Trophoblast cell (in vitro differentiated cells and primary cell): Measurements from ENCODE around the gene TADA2B.

Experiments
- DNase-seq, 2 donors: peaks; one replicate each; pipeline ENCODE4 v3.0.0-alpha.2; 2016
- H2AFZ ChIP-seq: 2 replicates; pipeline ENCODE4 v1.6.1; 2013; ENCODE audit warnings: low read length, moderate library complexity, mild to moderate bottlenecking; ENCODE audit not compliant: insufficient read depth, poor library complexity
- H2AK5ac ChIP-seq: 2 replicates; pipeline ENCODE4 v1.6.1; 2013; ENCODE audit warnings: mild to moderate bottlenecking, low read length
- H2BK120ac ChIP-seq: 2 replicates; pipeline ENCODE4 v1.6.1; 2013; ENCODE audit warnings: low read length, mild to moderate bottlenecking, moderate library complexity; ENCODE audit not compliant: insufficient read depth, poor library complexity
- H2BK12ac ChIP-seq: 2 replicates; pipeline ENCODE4 v1.6.1; 2013; ENCODE audit warnings: mild to moderate bottlenecking, low read length, moderate library complexity
- H2BK5ac ChIP-seq: 2 replicates; pipeline ENCODE4 v1.6.1; 2013; ENCODE audit warnings: low read length, low read depth, moderate library complexity, mild to moderate bottlenecking; ENCODE audit not compliant: poor library complexity
- H3K14ac ChIP-seq: 2 replicates; pipeline ENCODE4 v1.6.1; 2013; ENCODE audit warnings: mild to moderate bottlenecking, low read length
- H3K18ac ChIP-seq: 2 replicates; pipeline ENCODE4 v1.6.1; 2013; ENCODE audit warnings: mild to moderate bottlenecking, low read length
- H3K23ac ChIP-seq: 2 replicates; pipeline ENCODE4 v1.6.1; 2013; ENCODE audit warnings: low read length
- H3K27ac ChIP-seq: 2 replicates; pipeline ENCODE4 v1.5.1; 2013; ENCODE audit warnings: low read depth, mild to moderate bottlenecking, inconsistent platforms, low read length, moderate library complexity
- H3K27me3 ChIP-seq: 2 replicates; pipeline ENCODE4 v1.6.1; 2013; ENCODE audit warnings: inconsistent platforms, mild to moderate bottlenecking, low read length, moderate library complexity; ENCODE audit not compliant: insufficient read depth
- H3K36me3 ChIP-seq, 2 experiments: 1 replicate in 1 of 2; 2 replicates in 1 of 2; pipeline ENCODE4 v1.6.1; 2013; ENCODE audit warnings: low read length in 2 of 2, mild to moderate bottlenecking in 2 of 2, moderate library complexity in 1 of 2; ENCODE audit not compliant: insufficient read depth in 2 of 2, control insufficient read depth in 1 of 2
- H3K4ac ChIP-seq: 2 replicates; pipeline ENCODE4 v1.6.1; 2013; ENCODE audit warnings: low read depth, mild to moderate bottlenecking, low read length, moderate library complexity
- H3K4me1 ChIP-seq, 2 experiments: 1 replicate in 1 of 2; 2 replicates in 1 of 2; pipeline ENCODE4 v1.6.1; 2013; ENCODE audit warnings: low read length in 2 of 2, mild to moderate bottlenecking in 2 of 2, moderate library complexity in 1 of 2; ENCODE audit not compliant: insufficient read depth in 2 of 2, control insufficient read depth in 1 of 2
- H3K4me2 ChIP-seq: 2 replicates; pipeline ENCODE4 v1.6.1; 2013; ENCODE audit warnings: inconsistent platforms, mild to moderate bottlenecking, low read length, moderate library complexity
- H3K4me3 ChIP-seq: 2 replicates; pipeline ENCODE4 v1.5.1; 2013; ENCODE audit warnings: mild to moderate bottlenecking, low read depth, low read length, inconsistent platforms
- H3K79me1 ChIP-seq: one replicate; pipeline ENCODE4 v1.6.1; 2013; ENCODE audit warnings: low read length
- H3K79me2 ChIP-seq: 2 replicates; pipeline ENCODE4 v1.6.1; 2013; ENCODE audit warnings: low read length, mild to moderate bottlenecking; ENCODE audit not compliant: control insufficient read depth, insufficient read depth, poor library complexity
- H3K9ac ChIP-seq: 2 replicates; pipeline ENCODE4 v1.6.1; 2013; ENCODE audit warnings: mild to moderate bottlenecking, low read length
- H3K9me3 ChIP-seq: 2 replicates; pipeline ENCODE4 v1.6.1; 2013; ENCODE audit warnings: low read depth, mild to moderate bottlenecking, control low read depth, inconsistent platforms, low read length; ENCODE audit not compliant: insufficient read depth
- H4K12ac ChIP-seq: 2 replicates; pipeline ENCODE4 v1.6.1; 2013; ENCODE audit warnings: low read depth, mild to moderate bottlenecking, low read length, moderate library complexity
- H4K8ac ChIP-seq: 2 replicates; pipeline ENCODE4 v1.6.1; 2013; ENCODE audit warnings: low read depth, mild to moderate bottlenecking, low read length, moderate library complexity
- H4K91ac ChIP-seq: one replicate; pipeline ENCODE4 v1.6.1; 2013; ENCODE audit warnings: low read depth, mild to moderate bottlenecking, low read length, moderate library complexity
- WGBS: extraction: QIAGEN DNeasy Blood & Tissue Kit; methylation state at CpG from one replicate; pipeline ENCODE4 v1.1.7; 2013; ENCODE audit warnings: missing lambda C conversion rate; ENCODE audit not compliant: insufficient read length, insufficient coverage; ENCODE audit errors: extremely low coverage; 5-methylcytosine and 5-hydroxymethylcytosine counted together

Gene TADA2B

GRCh38 chr4:7001271-7001670, 41.9 kb upstream of the TADA2B start:
- no peak for DNase-seq
- no peak overlapping the region for H2AFZ ChIP-seq
- WGBS, result no CpG with 5 or more reads among the region's 7 CpGs
- H2BK12ac ChIP-seq, result no peak overlapping the region
- no peak overlapping the region for H3K4ac ChIP-seq
- H3K4me3 ChIP-seq, result no peak overlapping the region
- no peak overlapping the region for H2BK120ac ChIP-seq
- no peak overlapping the region for H3K4me2 ChIP-seq
- no peaks in the 10 kb centered on the region for H3K9me3 ChIP-seq
- no peak overlapping the region for H4K8ac ChIP-seq
- no peak overlapping the region for H2AK5ac ChIP-seq
- no peak overlapping the region for H3K14ac ChIP-seq
- no peak overlapping the region for H3K18ac ChIP-seq
- no peak overlapping the region for H4K91ac ChIP-seq
- H3K36me3 ChIP-seq, result peaks cover 47 to 50% of the 10 kb centered on the region in 2 experiments
- no peak overlapping the region for H3K27ac ChIP-seq
- no peak overlapping the region for H3K9ac ChIP-seq
- H2BK5ac ChIP-seq, result no peak overlapping the region
- no peaks in the 10 kb centered on the region for H3K27me3 ChIP-seq
- H3K23ac ChIP-seq, result no peak overlapping the region
- H3K79me2 ChIP-seq, result no peaks in the 10 kb centered on the region
- no peak overlapping the region for H4K12ac ChIP-seq
- no peaks in the 10 kb centered on the region for H3K79me1 ChIP-seq
- peaks cover 0 to 6% of the 10 kb centered on the region in 2 experiments for H3K4me1 ChIP-seq

GRCh38 chr4:7002336-7002735, 40.8 kb upstream of the TADA2B start:
- WGBS, result no CpG with 5 or more reads among the region's 7 CpGs
- no peak overlapping the region for H2BK120ac ChIP-seq
- DNase-seq, result no peak
- no peak overlapping the region for H2AK5ac ChIP-seq
- H2BK5ac ChIP-seq, result no peak overlapping the region
- H3K23ac ChIP-seq, result no peak overlapping the region
- no peaks in the 10 kb centered on the region for H3K27me3 ChIP-seq
- H3K36me3 ChIP-seq, result peaks cover 42 to 46% of the 10 kb centered on the region in 2 experiments
- H4K12ac ChIP-seq, result no peak overlapping the region
- H3K27ac ChIP-seq, result no peak overlapping the region
- no peak overlapping the region for H4K8ac ChIP-seq
- no peak overlapping the region for H3K4ac ChIP-seq
- H3K4me3 ChIP-seq, result no peak overlapping the region
- H3K9ac ChIP-seq, result no peak overlapping the region
- no peaks in the 10 kb centered on the region for H3K9me3 ChIP-seq
- H3K79me2 ChIP-seq, result no peaks in the 10 kb centered on the region
- H3K18ac ChIP-seq, result no peak overlapping the region
- no peak overlapping the region for H2BK12ac ChIP-seq
- H4K91ac ChIP-seq, result no peak overlapping the region
- peaks cover 0 to 6% of the 10 kb centered on the region in 2 experiments for H3K4me1 ChIP-seq
- H3K4me2 ChIP-seq, result no peak overlapping the region
- no peaks in the 10 kb centered on the region for H3K79me1 ChIP-seq
- H2AFZ ChIP-seq, result no peak overlapping the region
- no peak overlapping the region for H3K14ac ChIP-seq

- peaks cover 46 to 50% of the 10 kb centered on the region in 2 experiments for H3K36me3 ChIP-seq
- H3K4me1 ChIP-seq, result peaks cover 0 to 6% of the 10 kb centered on the region in 2 experiments
- no peak overlapping the region for H3K14ac ChIP-seq
- no peak overlapping the region for H3K4me3 ChIP-seq
- H3K9ac ChIP-seq, result no peak overlapping the region
- H3K79me2 ChIP-seq, result no peaks in the 10 kb centered on the region
- H2BK120ac ChIP-seq, result no peak overlapping the region
- H3K4me2 ChIP-seq, result no peak overlapping the region
- DNase-seq, result no peak
- WGBS, result no CpG with 5 or more reads among the region's 11 CpGs
- H3K9me3 ChIP-seq, result no peaks in the 10 kb centered on the region
- no peaks in the 10 kb centered on the region for H3K27me3 ChIP-seq
- H3K27ac ChIP-seq, result no peak overlapping the region
- H2AK5ac ChIP-seq, result no peak overlapping the region
- H4K91ac ChIP-seq, result no peak overlapping the region
- no peaks in the 10 kb centered on the region for H3K79me1 ChIP-seq
- H4K12ac ChIP-seq, result no peak overlapping the region
- H4K8ac ChIP-seq, result no peak overlapping the region
- no peak overlapping the region for H3K4ac ChIP-seq
- H2AFZ ChIP-seq, result no peak overlapping the region
- H2BK5ac ChIP-seq, result no peak overlapping the region
- H2BK12ac ChIP-seq, result no peak overlapping the region
- no peak overlapping the region for H3K23ac ChIP-seq
- no peak overlapping the region for H3K18ac ChIP-seq
Measured at GRCh38 chr4:7003176-7003878, 39.8 kb upstream of the TADA2B start.

GRCh38 chr4:7003879-7004240, 39.3 kb upstream of the TADA2B start:
- H3K36me3 ChIP-seq, result peaks cover 45 to 46% of the 10 kb centered on the region in 2 experiments
- H2AK5ac ChIP-seq, result no peak overlapping the region
- H2BK12ac ChIP-seq, result no peak overlapping the region
- H2AFZ ChIP-seq, result no peak overlapping the region
- H2BK5ac ChIP-seq, result no peak overlapping the region
- peaks cover 0 to 4% of the 10 kb centered on the region in 2 experiments for H3K4me1 ChIP-seq
- H3K18ac ChIP-seq, result no peak overlapping the region
- no peaks in the 10 kb centered on the region for H3K27me3 ChIP-seq
- no peak overlapping the region for H4K91ac ChIP-seq
- no peak overlapping the region for H3K27ac ChIP-seq
- DNase-seq, result no peak
- WGBS, result no CpG with 5 or more reads among the region's 8 CpGs
- H3K79me2 ChIP-seq, result no peaks in the 10 kb centered on the region
- H4K8ac ChIP-seq, result no peak overlapping the region
- no peak overlapping the region for H3K4me2 ChIP-seq
- H3K4me3 ChIP-seq, result no peak overlapping the region
- no peak overlapping the region for H3K9ac ChIP-seq
- H4K12ac ChIP-seq, result no peak overlapping the region
- no peak overlapping the region for H2BK120ac ChIP-seq
- no peak overlapping the region for H3K23ac ChIP-seq
- H3K9me3 ChIP-seq, result no peaks in the 10 kb centered on the region
- no peak overlapping the region for H3K14ac ChIP-seq
- H3K79me1 ChIP-seq, result no peaks in the 10 kb centered on the region
- no peak overlapping the region for H3K4ac ChIP-seq
